A549 (cell line): Measurements from ENCODE around the gene RAP1GDS1.

Experiments
- CTCF ChIP-seq: fragments of >200 bp; sonication (Bioruptor Twin); formaldehyde crosslinking; IDR thresholded peaks from 3 replicates; pipeline ENCODE4 v1.5.1; 2016
- POLR2A ChIP-seq: IDR thresholded peaks from 2 replicates; pipeline ENCODE4 v1.6.1; 2012; ENCODE audit warnings: mild to moderate bottlenecking, low read length
- TF ChIP-seq, protein P1 (sequence below): fragments of 450-650 bp; IDR thresholded peaks from 2 replicates; pipeline ENCODE4 v1.6.1; 2014; ENCODE audit warnings: antibody characterized with exemption

DNA sequence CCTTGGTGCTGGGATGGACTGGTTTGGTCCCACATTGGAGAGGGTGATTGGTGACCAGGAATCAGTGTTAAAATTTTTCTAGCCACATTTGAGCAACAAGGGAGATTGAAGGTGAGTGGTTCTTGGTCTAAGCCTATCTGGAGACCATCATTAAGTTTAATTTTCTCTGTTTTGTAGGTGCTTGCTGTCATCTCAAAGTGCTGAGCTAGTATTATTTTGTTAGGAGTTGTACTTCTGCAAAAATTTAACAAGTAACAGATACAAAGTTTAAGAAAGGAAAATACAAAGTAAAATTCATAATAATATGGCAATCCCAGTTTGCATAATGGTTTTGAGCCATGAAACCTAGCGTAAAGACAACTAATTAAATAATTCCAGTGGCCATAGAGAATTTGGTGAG is 66.5 kb downstream of the RAP1GDS1 start:
- TF ChIP-seq CTCF (no peak), POLR2A (no peak)
- TF ChIP-seq, protein P1, sequence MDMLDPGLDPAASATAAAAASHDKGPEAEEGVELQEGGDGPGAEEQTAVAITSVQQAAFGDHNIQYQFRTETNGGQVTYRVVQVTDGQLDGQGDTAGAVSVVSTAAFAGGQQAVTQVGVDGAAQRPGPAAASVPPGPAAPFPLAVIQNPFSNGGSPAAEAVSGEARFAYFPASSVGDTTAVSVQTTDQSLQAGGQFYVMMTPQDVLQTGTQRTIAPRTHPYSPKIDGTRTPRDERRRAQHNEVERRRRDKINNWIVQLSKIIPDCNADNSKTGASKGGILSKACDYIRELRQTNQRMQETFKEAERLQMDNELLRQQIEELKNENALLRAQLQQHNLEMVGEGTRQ, result no peak
